ENCODE measurements around the gene OGN.

DNA sequence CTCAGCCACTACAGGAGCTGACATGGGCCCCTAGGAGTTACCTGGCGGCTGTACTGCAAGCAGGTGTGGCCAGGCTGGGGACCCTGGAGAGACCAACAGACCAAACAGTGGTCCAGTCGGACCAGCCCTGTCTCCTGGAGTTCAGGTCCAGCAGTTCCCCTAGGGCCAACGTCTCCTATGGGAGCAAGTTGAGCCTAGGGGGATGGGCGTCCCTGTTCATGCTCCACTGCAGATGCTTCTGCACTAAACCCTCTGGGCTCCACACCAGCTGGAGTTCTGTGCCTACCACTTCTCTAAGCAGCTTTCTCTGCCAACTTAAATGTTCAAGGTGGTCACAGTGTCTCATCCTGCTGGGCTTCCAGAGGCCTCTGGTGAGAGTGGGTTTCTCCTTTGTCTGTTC, 40.5 kb upstream of the OGN start:
- TF ChIP-seq POLR2A (IDR thresholded peaks at IDR 0.05; ENCODE audit: low read depth, low read length) = no peak
- no peak for TF ChIP-seq CTCF (IDR thresholded peaks at IDR 0.05; ENCODE audit: extremely low read depth in 1 of 2, insufficient read depth in 1 of 2, low read depth in 1 of 2, low read length in 2 of 2)
- TF ChIP-seq, protein P1, sequence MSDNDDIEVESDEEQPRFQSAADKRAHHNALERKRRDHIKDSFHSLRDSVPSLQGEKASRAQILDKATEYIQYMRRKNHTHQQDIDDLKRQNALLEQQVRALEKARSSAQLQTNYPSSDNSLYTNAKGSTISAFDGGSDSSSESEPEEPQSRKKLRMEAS (IDR thresholded peaks at IDR 0.05; ENCODE audit: insufficient read depth, insufficient read length) = no peak
- no peak for TF ChIP-seq MYC (IDR thresholded peaks at IDR 0.05; ENCODE audit: low read depth, low read length)
- no peak for TF ChIP-seq POLR2AphosphoS5 (IDR thresholded peaks at IDR 0.05; ENCODE audit: insufficient read depth, low read depth, low read length)
- TF ChIP-seq EZH2 (IDR thresholded peaks at IDR 0.05; ENCODE audit: borderline replicate concordance, low read depth, low read length, severe bottlenecking) = no peak

Data from endothelial cell of umbilical vein (primary cell).